GM12864 (cell line): Measurements from ENCODE around the gene DCP2.

Source experiments
- DNase-seq: peaks from one replicate; pipeline ENCODE4 v3.0.0-alpha.2; 2011; ENCODE audit warnings: low read depth
- H3K4me3 ChIP-seq: 2 replicates; pipeline ENCODE4 v1.5.1; 2011; ENCODE audit warnings: mild to moderate bottlenecking, low read depth, low read length, control low read depth
- TF ChIP-seq, protein P1 (sequence below): IDR thresholded peaks from 2 replicates; pipeline ENCODE4 v1.5.1; 2011; ENCODE audit warnings: low read depth, mild to moderate bottlenecking, moderate library complexity, low read length, control low read depth, inconsistent platforms; ENCODE audit errors: missing control alignments

DCP2 gene

DNA sequence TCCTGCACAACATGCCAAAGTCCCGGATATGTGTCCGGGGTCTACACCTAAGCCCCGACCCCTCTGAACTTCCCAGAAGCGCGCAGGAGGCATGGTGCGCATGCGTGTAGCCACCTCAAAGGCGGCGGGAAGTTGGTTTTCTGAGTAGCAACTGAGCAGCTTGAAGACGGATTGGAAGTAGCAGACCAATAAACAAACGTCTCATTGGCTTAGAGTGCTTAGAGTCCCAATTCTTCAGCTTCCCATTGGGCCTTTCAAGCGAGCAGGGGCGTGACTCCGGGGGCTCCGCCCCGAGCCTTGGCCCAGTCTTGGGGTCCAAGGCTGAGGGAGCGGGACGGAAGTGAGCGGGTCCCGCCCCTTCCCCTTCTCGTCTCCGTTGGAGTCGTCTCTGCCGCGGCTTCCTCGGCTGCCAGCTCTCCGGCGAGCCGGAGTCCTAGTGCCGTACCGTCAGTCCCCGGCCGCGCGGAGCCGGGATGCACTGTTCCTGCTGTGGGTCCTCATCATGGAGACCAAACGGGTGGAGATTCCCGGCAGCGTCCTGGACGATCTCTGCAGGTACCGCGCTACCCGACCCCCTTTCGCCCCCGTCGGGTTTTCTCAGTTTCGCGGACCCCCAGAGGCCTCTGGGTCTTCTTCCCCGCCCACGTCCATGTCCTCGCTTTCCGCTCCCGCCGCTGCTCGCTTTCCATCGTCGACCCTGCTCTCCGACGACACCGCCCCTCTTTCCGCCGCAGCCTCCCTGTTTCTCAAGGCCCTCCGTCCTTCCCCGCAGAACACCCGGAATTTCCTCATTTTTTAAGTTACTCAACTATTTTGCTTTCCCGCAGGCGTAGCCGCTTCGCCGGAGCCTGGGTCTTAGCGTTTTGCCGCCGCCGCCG, at the start of gene DCP2:
TSS of gene DCP2 (plus strand) at position 367 of the 878 bp plus-strand sequence. CDS start at position 503, 136 bp downstream.
- TF ChIP-seq, protein P1, sequence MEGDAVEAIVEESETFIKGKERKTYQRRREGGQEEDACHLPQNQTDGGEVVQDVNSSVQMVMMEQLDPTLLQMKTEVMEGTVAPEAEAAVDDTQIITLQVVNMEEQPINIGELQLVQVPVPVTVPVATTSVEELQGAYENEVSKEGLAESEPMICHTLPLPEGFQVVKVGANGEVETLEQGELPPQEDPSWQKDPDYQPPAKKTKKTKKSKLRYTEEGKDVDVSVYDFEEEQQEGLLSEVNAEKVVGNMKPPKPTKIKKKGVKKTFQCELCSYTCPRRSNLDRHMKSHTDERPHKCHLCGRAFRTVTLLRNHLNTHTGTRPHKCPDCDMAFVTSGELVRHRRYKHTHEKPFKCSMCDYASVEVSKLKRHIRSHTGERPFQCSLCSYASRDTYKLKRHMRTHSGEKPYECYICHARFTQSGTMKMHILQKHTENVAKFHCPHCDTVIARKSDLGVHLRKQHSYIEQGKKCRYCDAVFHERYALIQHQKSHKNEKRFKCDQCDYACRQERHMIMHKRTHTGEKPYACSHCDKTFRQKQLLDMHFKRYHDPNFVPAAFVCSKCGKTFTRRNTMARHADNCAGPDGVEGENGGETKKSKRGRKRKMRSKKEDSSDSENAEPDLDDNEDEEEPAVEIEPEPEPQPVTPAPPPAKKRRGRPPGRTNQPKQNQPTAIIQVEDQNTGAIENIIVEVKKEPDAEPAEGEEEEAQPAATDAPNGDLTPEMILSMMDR, result no peak
- H3K4me3 ChIP-seq, result peak within 1 kb of the TSS; percentile 83
- peak; percentile 99 for DNase-seq

DNA sequence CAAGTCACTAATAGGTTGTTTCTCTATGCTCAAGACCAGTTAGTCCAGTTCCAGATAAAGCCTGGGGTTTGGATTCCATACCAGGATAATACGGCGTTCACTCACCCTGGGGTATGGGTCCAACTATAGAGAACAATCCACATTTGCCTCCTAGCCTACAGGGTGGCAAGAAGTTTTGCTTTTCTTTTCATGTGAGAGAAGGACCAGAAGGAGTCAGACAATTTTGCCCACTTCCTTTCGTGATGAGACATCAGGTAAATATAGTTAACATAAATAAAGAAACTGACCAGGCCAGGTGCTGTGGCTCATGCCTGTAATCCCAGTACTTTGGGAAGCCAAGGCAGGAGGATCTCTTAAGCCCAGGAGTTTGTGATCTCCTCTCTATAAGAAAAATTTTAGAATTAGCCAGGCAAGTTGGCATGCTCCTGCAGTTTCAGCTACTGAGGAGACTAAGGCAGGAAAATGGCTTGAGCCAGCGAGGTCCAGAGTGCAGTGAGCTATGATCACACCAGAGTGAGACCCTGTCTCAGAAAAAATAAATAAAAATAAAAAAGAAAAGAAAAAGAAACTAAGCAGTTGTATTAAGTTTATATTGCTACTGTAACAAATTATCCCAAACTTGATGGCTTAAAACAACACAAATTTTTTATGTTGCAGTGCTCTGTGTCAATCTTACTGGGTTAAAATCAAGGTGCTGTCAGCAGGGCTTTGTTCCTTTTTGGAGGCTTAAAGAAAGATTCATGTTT, 47.1 kb upstream of the DCP2 start:
- DNase-seq, result peak; percentile 62
- TF ChIP-seq, protein P1, result no peak
- H3K4me3 ChIP-seq, result peak overlapping the region; percentile 43; the same call in 1 of the 2 replicates

DNA sequence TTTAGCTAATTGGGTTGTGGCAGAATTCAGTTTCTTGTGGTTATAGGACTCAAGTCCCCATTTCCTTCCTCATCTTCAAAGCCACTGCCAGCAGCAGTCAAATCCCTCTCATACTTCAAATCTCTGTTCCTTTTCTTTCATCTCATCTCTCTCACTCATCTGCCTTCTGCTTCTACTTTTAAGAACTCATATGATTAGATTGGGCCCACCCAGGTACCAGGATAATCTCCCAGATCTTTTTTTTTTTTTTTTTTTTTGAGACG, 46.6 kb upstream of the DCP2 start:
- no peak overlapping the region for H3K4me3 ChIP-seq
- peak; percentile 83 for DNase-seq
- TF ChIP-seq, protein P1, result no peak

DNA sequence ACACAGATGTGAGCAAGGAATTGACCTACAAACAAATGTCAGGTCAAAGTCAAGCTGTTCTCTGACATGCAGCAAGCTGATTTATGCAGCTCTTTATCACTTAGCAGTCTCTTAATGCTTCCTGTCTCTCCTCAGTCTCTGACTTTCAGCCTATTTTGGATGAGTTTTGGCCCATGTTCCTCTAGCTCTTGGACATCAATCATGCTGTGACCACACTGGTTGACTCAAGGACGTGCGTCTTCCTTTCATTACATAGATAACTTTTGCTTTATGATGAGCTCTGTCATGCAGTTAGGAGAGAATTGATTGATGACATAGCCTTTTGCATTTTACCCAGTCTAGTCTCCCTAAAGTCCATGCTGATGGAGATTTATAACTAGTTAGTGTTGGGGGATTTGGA, 45.1 kb upstream of the DCP2 start:
- DNase-seq, result no peak
- TF ChIP-seq, protein P1, result no peak
- H3K4me3 ChIP-seq, result no peak overlapping the region

DNA sequence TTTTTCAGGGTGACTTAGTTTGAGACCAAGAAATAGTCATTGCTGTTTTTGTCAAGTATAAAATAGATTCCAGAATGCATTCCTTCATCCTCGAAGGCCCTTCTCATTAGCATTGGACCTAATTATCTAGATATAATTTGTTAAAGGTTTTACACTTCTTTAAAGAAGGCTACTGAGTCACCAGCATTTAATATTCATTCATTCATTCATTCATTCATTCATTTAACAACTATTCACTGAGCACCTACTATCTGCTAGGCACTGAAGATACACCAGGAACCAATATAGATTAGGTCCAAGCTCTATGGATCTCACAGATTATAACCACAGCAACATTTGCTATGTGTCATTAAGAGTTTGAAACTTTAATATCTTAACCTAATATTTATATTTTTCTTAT, 43.5 kb upstream of the DCP2 start:
- H3K4me3 ChIP-seq, result no peak overlapping the region
- TF ChIP-seq, protein P1, result no peak
- DNase-seq, result no peak

DNA sequence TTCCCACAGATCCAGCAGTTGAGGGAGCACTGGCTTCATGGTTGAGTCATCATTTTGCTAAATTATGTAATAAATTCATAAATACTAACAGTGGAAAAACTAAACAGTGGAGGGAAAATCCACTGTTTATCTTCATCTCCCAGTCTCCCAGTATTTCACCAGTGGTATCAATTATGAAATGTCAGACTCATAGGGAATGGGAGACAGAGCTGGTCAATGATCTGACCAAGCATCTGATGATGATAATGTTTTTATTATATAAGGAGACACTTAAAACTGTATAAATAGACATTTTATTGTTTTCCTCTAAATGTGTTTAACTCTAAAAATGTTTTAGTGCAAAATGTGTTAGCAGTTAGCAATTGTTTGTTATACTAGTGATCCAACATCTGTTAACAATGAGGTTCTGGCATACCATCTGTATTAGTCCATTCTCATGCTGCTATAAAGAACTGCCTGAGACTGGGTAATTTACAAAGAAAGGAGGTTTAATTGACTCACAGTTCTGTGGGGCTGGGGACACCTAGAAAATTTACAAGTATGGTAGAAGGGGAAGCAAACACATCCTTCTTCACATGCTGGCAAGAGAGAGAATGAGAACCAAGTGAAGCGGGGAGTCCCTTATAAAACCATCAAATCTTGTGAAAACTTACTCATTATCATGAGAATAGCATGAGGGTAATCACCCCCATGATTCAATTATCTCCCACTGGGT, 42.8 kb upstream of the DCP2 start:
- TF ChIP-seq, protein P1, result no peak
- H3K4me3 ChIP-seq, result no peak overlapping the region
- no peak for DNase-seq
